MM.1S (cell line): ENCODE data around the gene DBN1.

Experiments used
- EZH2 ChIP-seq: fragments of 300-600 bp; sonication (generic); optimal IDR thresholded peaks from 2 replicates; pipeline ENCODE3; 2017; ENCODE audit warnings: low read depth, mild to moderate bottlenecking, antibody characterized with exemption, low read length, mixed read lengths
- TF ChIP-seq, protein P1 (sequence below): fragments of 300-600 bp; sonication (generic); IDR thresholded peaks from 2 replicates; pipeline ENCODE4 v1.5.1; 2016; ENCODE audit warnings: antibody characterized with exemption, low read length, mixed read lengths

DNA sequence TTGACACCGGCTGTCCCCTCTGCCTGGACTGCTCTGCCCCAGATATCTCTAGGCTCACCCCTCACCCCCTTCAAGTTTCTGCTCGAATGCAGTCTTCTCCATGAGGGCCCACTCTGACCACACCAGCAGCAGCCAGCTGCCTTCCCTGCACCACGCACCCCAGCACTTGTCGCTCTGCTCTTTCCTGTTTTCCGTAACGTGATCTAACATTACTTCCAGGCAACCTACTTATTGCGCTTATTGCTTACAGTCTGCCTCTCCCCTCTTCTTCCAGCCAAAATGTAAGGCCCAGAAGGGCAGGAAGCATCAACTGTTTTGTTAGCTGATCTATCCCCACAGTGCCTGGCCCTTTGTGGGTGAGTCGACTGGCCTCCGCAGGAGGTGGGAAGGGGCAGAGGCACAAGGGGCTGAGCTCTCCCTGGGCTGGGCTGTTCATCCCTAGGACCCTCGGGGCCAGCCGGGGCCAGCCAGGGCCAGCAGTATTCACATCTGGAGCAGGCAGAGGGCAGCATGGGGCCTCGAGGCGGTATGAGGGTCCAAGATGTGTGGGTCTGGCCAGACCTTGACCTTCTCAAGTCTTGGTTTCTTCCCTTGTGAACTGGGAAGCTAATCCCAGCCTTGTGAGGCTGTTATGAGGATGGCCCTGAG, 11.6 kb upstream of the DBN1 start:
- no peak for TF ChIP-seq EZH2
- TF ChIP-seq, protein P1, sequence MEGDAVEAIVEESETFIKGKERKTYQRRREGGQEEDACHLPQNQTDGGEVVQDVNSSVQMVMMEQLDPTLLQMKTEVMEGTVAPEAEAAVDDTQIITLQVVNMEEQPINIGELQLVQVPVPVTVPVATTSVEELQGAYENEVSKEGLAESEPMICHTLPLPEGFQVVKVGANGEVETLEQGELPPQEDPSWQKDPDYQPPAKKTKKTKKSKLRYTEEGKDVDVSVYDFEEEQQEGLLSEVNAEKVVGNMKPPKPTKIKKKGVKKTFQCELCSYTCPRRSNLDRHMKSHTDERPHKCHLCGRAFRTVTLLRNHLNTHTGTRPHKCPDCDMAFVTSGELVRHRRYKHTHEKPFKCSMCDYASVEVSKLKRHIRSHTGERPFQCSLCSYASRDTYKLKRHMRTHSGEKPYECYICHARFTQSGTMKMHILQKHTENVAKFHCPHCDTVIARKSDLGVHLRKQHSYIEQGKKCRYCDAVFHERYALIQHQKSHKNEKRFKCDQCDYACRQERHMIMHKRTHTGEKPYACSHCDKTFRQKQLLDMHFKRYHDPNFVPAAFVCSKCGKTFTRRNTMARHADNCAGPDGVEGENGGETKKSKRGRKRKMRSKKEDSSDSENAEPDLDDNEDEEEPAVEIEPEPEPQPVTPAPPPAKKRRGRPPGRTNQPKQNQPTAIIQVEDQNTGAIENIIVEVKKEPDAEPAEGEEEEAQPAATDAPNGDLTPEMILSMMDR = no peak
